LNCaP clone FGC (cell line): ENCODE measurements around the gene GNG4.
"Not testable (repeated sequence)": the region's sequence is repeated elsewhere in the genome, so short reads cannot be mapped to it uniquely, and the experiment has no call there.

ENCODE experiments used
- DNase-seq: peaks from one replicate; pipeline ENCODE4 v3.0.0-alpha.2; 2011; ENCODE audit warnings: low read depth
- H3K4me3 ChIP-seq: 2 replicates; pipeline ENCODE4 v1.5.1; 2011; ENCODE audit warnings: mild to moderate bottlenecking, low read depth, low read length, control low read depth
- CTCF ChIP-seq: IDR thresholded peaks from 2 replicates; pipeline ENCODE4 v1.5.1; 2012; ENCODE audit warnings: mild to moderate bottlenecking; ENCODE audit not compliant: control insufficient read depth, insufficient read depth; ENCODE audit errors: extremely low read depth

Gene GNG4

GRCh38 chr1:235651170-235651806 is 1.7 kb upstream of the GNG4 start:
- DNase-seq = no peak
- no peak overlapping the region for H3K4me3 ChIP-seq
- no peak for TF ChIP-seq CTCF

- TF ChIP-seq CTCF = no peak
- no peak for DNase-seq
- no peak overlapping the region for H3K4me3 ChIP-seq
Observed at GRCh38 chr1:235650341-235651169, 971 bp upstream of the GNG4 start.

GRCh38 chr1:235648954-235649367 is 623 bp downstream of the GNG4 start:
- DNase-seq = peak; percentile 8
- H3K4me3 ChIP-seq = peak overlapping the region; percentile 50
- TF ChIP-seq CTCF = no peak

- TF ChIP-seq CTCF = no peak
- no peak overlapping the region for H3K4me3 ChIP-seq
- no peak for DNase-seq
Observed at GRCh38 chr1:235648407-235648907, 1.1 kb downstream of the GNG4 start.

GRCh38 chr1:235647537-235647936 is 2.0 kb downstream of the GNG4 start:
- H3K4me3 ChIP-seq, DNase-seq: not testable (repeated sequence)

GRCh38 chr1:235646463-235646862 is 3.1 kb downstream of the GNG4 start:
- TF ChIP-seq CTCF = no peak
- no peak overlapping the region for H3K4me3 ChIP-seq
- DNase-seq = no peak

GRCh38 chr1:235644693-235645305 is 4.8 kb downstream of the GNG4 start:
- TF ChIP-seq CTCF = no peak
- no peak overlapping the region for H3K4me3 ChIP-seq
- DNase-seq = no peak
